8988T (cell line): ENCODE measurements around the gene GPANK1.

Source experiments
- DNase-seq: peaks from one replicate; pipeline ENCODE4 v3.0.0; 2011

The GPANK1 gene

GRCh38 chr6:31614684-31615578, 49.9 kb downstream of the GPANK1 start, which contains the start of gene AIF1:
Gene AIF1, plus strand, starts transcription at chr6:31615234. Its CDS starts 96 bp downstream, at chr6:31615330.
- DNase-seq = no peak

DNA sequence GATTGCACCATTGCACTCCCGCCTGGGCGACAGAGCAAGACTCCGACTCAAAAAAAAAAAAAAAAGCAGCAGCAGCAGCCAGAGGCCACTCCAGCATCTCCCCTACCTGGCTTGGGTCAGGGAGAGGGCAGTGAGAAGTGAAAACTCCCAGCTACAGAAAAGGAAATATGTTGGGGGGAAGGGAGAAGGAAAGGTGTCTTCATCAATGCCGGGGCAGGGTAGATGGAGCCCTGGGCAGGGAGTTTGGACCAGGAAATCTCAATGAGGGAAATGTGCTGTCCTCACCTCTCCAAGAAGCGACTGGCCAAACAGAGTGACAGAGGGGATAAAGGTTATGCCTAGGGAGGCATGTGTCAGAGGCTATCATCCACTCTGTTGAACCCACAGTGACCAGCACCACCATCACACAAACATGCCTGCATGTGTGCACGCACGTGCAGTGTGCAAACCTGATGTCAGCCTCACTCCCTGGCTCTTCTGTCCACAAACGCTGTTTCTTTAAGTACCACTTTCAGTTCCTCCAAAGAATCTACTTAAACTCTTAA, 50.6 kb downstream of the GPANK1 start:
- DNase-seq = no peak
